Activated CD8-positive, alpha-beta memory T cell treated with anti-CD3 and anti-CD28 coated beads for 1 hour (primary cell): ENCODE measurements around the gene CMTM5.

Source experiments
- DNase-seq, 2 donors: peaks; one replicate each; pipeline ENCODE4 v3.0.0-alpha.2; 2020; ENCODE audit warnings: low read depth in 1 of 2; ENCODE audit errors: extremely low read depth in 1 of 2

CMTM5 gene

GRCh38 chr14:23376482-23377197 lies at the start of gene CMTM5:
Gene CMTM5, plus strand, starts transcription at chr14:23377046. Its CDS starts 206 bp downstream, at chr14:23377252.
- no peak for DNase-seq

- DNase-seq: peak; percentile 35 to 45
These were observed 48.7 kb upstream of the CMTM5 start for GRCh38 chr14:23327947-23328744.

GRCh38 chr14:23335623-23336022 lies 41.2 kb upstream of the CMTM5 start:
- DNase-seq: no peak

- no peak for DNase-seq
These were observed 37.2 kb upstream of the CMTM5 start for GRCh38 chr14:23339506-23340268.

GRCh38 chr14:23344481-23344880 lies 32.4 kb upstream of the CMTM5 start:
- no peak for DNase-seq

GRCh38 chr14:23345987-23346692 lies 30.7 kb upstream of the CMTM5 start:
- DNase-seq: no peak

GRCh38 chr14:23346693-23347405 lies 30.0 kb upstream of the CMTM5 start:
- DNase-seq: no peak

- DNase-seq: no peak
These were observed 29.2 kb upstream of the CMTM5 start for GRCh38 chr14:23347406-23348296.

- no peak for DNase-seq
These were observed 28.6 kb upstream of the CMTM5 start for GRCh38 chr14:23348297-23348655.

GRCh38 chr14:23349156-23349845 lies 27.5 kb upstream of the CMTM5 start:
- no peak for DNase-seq

GRCh38 chr14:23351681-23352505 lies 25.0 kb upstream of the CMTM5 start:
- DNase-seq: no peak

- DNase-seq: peak; percentile 22 to 25
These were observed 24.1 kb upstream of the CMTM5 start, which contains the start of gene SLC22A17 for GRCh38 chr14:23352506-23353432. Gene SLC22A17, minus strand, starts transcription at chr14:23352887.

- DNase-seq: no peak
These were observed 23.4 kb upstream of the CMTM5 start for GRCh38 chr14:23353433-23353780.

GRCh38 chr14:23354990-23355389 lies 21.9 kb upstream of the CMTM5 start:
- no peak for DNase-seq

GRCh38 chr14:23355871-23356435 lies 20.9 kb upstream of the CMTM5 start:
- no peak for DNase-seq

GRCh38 chr14:23356662-23357061 lies 20.2 kb upstream of the CMTM5 start:
- no peak for DNase-seq
